C4-2B (cell line): ENCODE data around the gene DLGAP4.

ENCODE experiments used
- CTCF ChIP-seq: fragments of 450-650 bp; conservative IDR thresholded peaks from 2 replicates; pipeline ENCODE4 v1.5.1; 2017; ENCODE audit warnings: mild to moderate bottlenecking
- ZFX ChIP-seq: fragments of 450-650 bp; IDR thresholded peaks from 2 replicates; pipeline ENCODE4 v1.6.1; 2017

DNA sequence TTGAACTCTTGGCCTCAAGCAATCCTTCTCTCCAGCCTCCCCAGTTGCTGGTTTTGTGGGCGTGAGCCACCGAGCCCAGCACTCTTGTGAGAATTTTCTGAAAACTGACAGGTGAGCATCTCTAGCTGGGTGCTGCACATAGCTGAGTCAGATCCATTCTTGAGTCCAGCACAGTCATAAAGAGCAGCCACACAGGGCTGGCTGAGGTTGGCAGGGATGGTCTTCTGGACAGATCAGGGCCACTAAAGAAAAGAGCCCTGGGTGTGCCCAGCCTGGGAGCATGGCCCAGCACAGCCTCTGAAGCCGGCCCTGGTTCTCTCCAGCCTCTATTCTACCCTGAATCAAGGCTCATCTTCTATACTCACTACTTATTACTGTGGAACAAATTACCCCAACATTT lies 11.5 kb downstream of the DLGAP4 start:
- TF ChIP-seq CTCF (no peak), ZFX (no peak)
